Transverse colon (tissue), 4 donors: ENCODE measurements around the gene AIRE. TPM values are rescaled to one million over a fixed set of nuclear protein-coding genes. Genes with fewer than 3 reads are reported as not detected.

Experiments
- DNase-seq: peaks from one replicate; pipeline ENCODE4 v3.0.0-alpha.2; 2019
- H3K27ac ChIP-seq, 4 donors: fragments of 200-600 bp; sonication (generic); 2 replicates each; pipeline ENCODE4 v1.5.1; 2016 to 2018; ENCODE audit warnings: inconsistent platforms in 4 of 4
- H3K27me3 ChIP-seq: fragments of 200-600 bp; sonication (generic); 2 replicates; pipeline ENCODE4 v1.5.1; 2017; ENCODE audit warnings: inconsistent platforms
- H3K36me3 ChIP-seq, 4 donors: fragments of 200-600 bp; sonication (generic); 2 replicates each; pipeline ENCODE4 v1.5.1; 2017 to 2019; ENCODE audit warnings: inconsistent platforms in 4 of 4
- H3K4me1 ChIP-seq, 4 donors: fragments of 200-600 bp; sonication (generic); 2 replicates each; pipeline ENCODE4 v1.5.1; 2017 to 2020; ENCODE audit warnings: inconsistent platforms in 4 of 4
- H3K4me3 ChIP-seq, 4 donors: fragments of 200-600 bp; sonication (generic); 1 replicate in 1 of 4; 2 replicates in 3 of 4; pipeline versions ENCODE4 v1.5.1 to v1.6.1; 2017 to 2019; ENCODE audit warnings: inconsistent platforms in 4 of 4
- H3K9me3 ChIP-seq, 2 donors: fragments of 200-600 bp; sonication (generic); 2 replicates each; pipeline ENCODE4 v1.5.1; 2017 to 2019; ENCODE audit warnings: inconsistent platforms in 2 of 2
- CTCF ChIP-seq, 5 experiments: fragments of 200-600 bp in 3 of 5; fragments of 450-650 bp in 2 of 5; sonication (generic) in 3 of 5; IDR thresholded peaks; 1 replicate in 2 of 5; 2 replicates in 3 of 5; pipeline ENCODE4 v1.5.1; 2016 to 2017; ENCODE audit warnings: antibody characterized with exemption in 5 of 5, inconsistent platforms in 3 of 5, mild to moderate bottlenecking in 2 of 5, moderate library complexity in 1 of 5
- EP300 ChIP-seq: sonication (generic); formaldehyde crosslinking; IDR thresholded peaks from one replicate; pipeline ENCODE4 v1.6.1; 2017; ENCODE audit warnings: antibody characterized with exemption, low read depth
- POLR2A ChIP-seq: fragments of 450-650 bp; IDR thresholded peaks from one replicate; pipeline ENCODE4 v1.6.1; 2016; ENCODE audit warnings: antibody characterized with exemption, mild to moderate bottlenecking, moderate library complexity
- POLR2AphosphoS5 ChIP-seq, 3 donors: sonication (generic); formaldehyde crosslinking; IDR thresholded peaks; one replicate each; pipeline ENCODE4 v1.6.1; 2016; ENCODE audit warnings: antibody characterized with exemption in 3 of 3
- WGBS, 2 donors: methylation state at CpG; one replicate each; pipeline ENCODE4 v1.1.5; 2018; ENCODE audit warnings: low coverage in 1 of 2; 5-methylcytosine and 5-hydroxymethylcytosine counted together
- in situ Hi-C, 4 donors: fragments of 200-750 bp; cut with MboI; loops; one replicate each; pipeline versions ENCODE4 v1.15.0 to v1.15.1; 2017; ENCODE audit warnings: low sequenced_read_pairs in 3 of 4, low pct_ligation_motif_present in 1 of 4, low pct_unique_long_range_greater_than_20kb in 1 of 4
- intact Hi-C: fragments of 100-400 bp; cut with DNase I; formaldehyde crosslinking; loops from one replicate; pipeline ENCODE4 v1.15.1; 2023; ENCODE audit warnings: low total_unique reads
- total RNA-seq, 4 donors: library from RNA; depleted of rRNA; stranded (reverse); fragments of >200 nt; gene quantifications; one replicate each; pipeline ENCODE4 v1.1.0, GENCODE V29; 2016

The AIRE gene
- total RNA-seq, 4 donors from 2014 or later = not detected

GRCh38 chr21:44273046-44273445 lies 12.6 kb upstream of the AIRE start:
- H3K27ac ChIP-seq = no peak overlapping the region
- in situ Hi-C loops (loop anchor here in 1 of 4 donors (25.0 kb wide), 3 partner anchors 89 to 236 kb away; partner anchors contain the start of genes LRRC3 and TRPM2), intact Hi-C loops (no loop called here)
- no peaks in the 10 kb centered on the region for H3K36me3 ChIP-seq
- H3K9me3 ChIP-seq = no peaks in the 10 kb centered on the region
- H3K4me3 ChIP-seq = no peak overlapping the region
- 84% methylated on average over 6 of the region's 7 CpGs; no CpG with 5 or more reads in 1 of the 2 donors for WGBS, 2 donors
- TF ChIP-seq POLR2AphosphoS5 (IDR thresholded peaks at IDR 0.05) (no peak), EP300 (no peak), CTCF (IDR thresholded peaks at IDR 0.05) (no peak), POLR2A (no peak)
- no peaks in the 10 kb centered on the region for H3K27me3 ChIP-seq
- no peaks in the 10 kb centered on the region for H3K4me1 ChIP-seq
- no peak for DNase-seq

GRCh38 chr21:44275041-44275440 lies 10.6 kb upstream of the AIRE start:
- intact Hi-C loops = no loop called here
- Histone ChIP-seq H3K4me1 (no peaks in the 10 kb centered on the region), H3K4me3 (no peak overlapping the region), H3K27me3 (no peaks in the 10 kb centered on the region), H3K9me3 (no peaks in the 10 kb centered on the region), H3K36me3 (no peaks in the 10 kb centered on the region), H3K27ac (no peak overlapping the region)
- DNase-seq = no peak
- WGBS, 2 donors = 29 to 50% methylated on average over 2 to 5 of the region's 5 CpGs
- TF ChIP-seq EP300 (no peak), POLR2A (no peak), CTCF (IDR thresholded peaks at IDR 0.05) (no peak), POLR2AphosphoS5 (IDR thresholded peaks at IDR 0.05) (no peak)
- in situ Hi-C loops = no loop called here

- Histone ChIP-seq H3K9me3 (no peaks in the 10 kb centered on the region), H3K36me3 (no peaks in the 10 kb centered on the region), H3K27me3 (no peaks in the 10 kb centered on the region), H3K27ac (no peak overlapping the region), H3K4me3 (no peak overlapping the region), H3K4me1 (no peaks in the 10 kb centered on the region)
- in situ Hi-C loops = no loop called here
- WGBS, 2 donors = 58 to 84% methylated on average over 3 to 19 of the region's 19 CpGs
- TF ChIP-seq CTCF (IDR thresholded peaks at IDR 0.05) (no peak), POLR2AphosphoS5 (IDR thresholded peaks at IDR 0.05) (no peak), POLR2A (no peak), EP300 (no peak)
- intact Hi-C loops = no loop called here
- DNase-seq = no peak
These were observed 6.1 kb upstream of the AIRE start for GRCh38 chr21:44279354-44280260.

- intact Hi-C loops = no loop called here
- WGBS, 2 donors = 100% methylated on average over 5 of the region's 9 CpGs; no CpG with 5 or more reads in 1 of the 2 donors
- Histone ChIP-seq H3K9me3 (no peaks in the 10 kb centered on the region), H3K27ac (no peak overlapping the region), H3K27me3 (peaks cover 20% of the 10 kb centered on the region), H3K4me1 (no peaks in the 10 kb centered on the region), H3K4me3 (no peak overlapping the region), H3K36me3 (no peaks in the 10 kb centered on the region)
- in situ Hi-C loops = no loop called here
- TF ChIP-seq POLR2AphosphoS5 (IDR thresholded peaks at IDR 0.05) (no peak), CTCF (IDR thresholded peaks at IDR 0.05) (no peak), EP300 (no peak), POLR2A (no peak)
- no peak for DNase-seq
These were observed 3.9 kb upstream of the AIRE start for GRCh38 chr21:44281801-44282200.
